Stimulated activated CD4-positive, alpha-beta T cell treated with anti-CD3 and anti-CD28 coated beads, Interleukin-1b, Interleukin-23, amount 100 ng/mL, for 24 hours (primary cell): ENCODE measurements around the gene TIMM23.
"Not testable (repeated sequence)": the region's sequence is repeated elsewhere in the genome, so short reads cannot be mapped to it uniquely, and the experiment has no call there.

ENCODE experiments used
- DNase-seq, 4 experiments: peaks; one replicate each; pipeline ENCODE4 v3.0.0-alpha.2; 2020; ENCODE audit warnings: low read depth in 4 of 4, low spot score in 1 of 4

TIMM23 gene

GRCh38 chr10:45985590-45985989, 13.3 kb downstream of the TIMM23 start:
- not testable (repeated sequence) for DNase-seq

- no peak for DNase-seq
These were observed 25.3 kb downstream of the TIMM23 start for GRCh38 chr10:45997557-45997956.

GRCh38 chr10:45997994-45998763, 25.9 kb downstream of the TIMM23 start:
- DNase-seq = no peak

GRCh38 chr10:45999955-46000354, 27.7 kb downstream of the TIMM23 start:
- DNase-seq = not testable (repeated sequence)

GRCh38 chr10:46000538-46000937, 28.2 kb downstream of the TIMM23 start:
- DNase-seq = no peak

GRCh38 chr10:46001187-46001756, 29.0 kb downstream of the TIMM23 start:
- no peak for DNase-seq

- not testable (repeated sequence) for DNase-seq
These were observed 29.9 kb downstream of the TIMM23 start for GRCh38 chr10:46002189-46002687.

- no peak for DNase-seq
These were observed 30.8 kb downstream of the TIMM23 start for GRCh38 chr10:46002916-46003693.

- DNase-seq = no peak
These were observed 32.7 kb downstream of the TIMM23 start for GRCh38 chr10:46004963-46005362.

GRCh38 chr10:46005383-46005782, 33.1 kb downstream of the TIMM23 start:
- no peak for DNase-seq

- no peak for DNase-seq
These were observed 33.9 kb downstream of the TIMM23 start for GRCh38 chr10:46006219-46006618.

GRCh38 chr10:46012746-46013145, 40.5 kb downstream of the TIMM23 start:
- DNase-seq = no peak

GRCh38 chr10:46014206-46014605, 41.9 kb downstream of the TIMM23 start:
- no peak for DNase-seq

GRCh38 chr10:46014683-46015405, 42.6 kb downstream of the TIMM23 start:
- no peak for DNase-seq

- DNase-seq = no peak
These were observed 43.9 kb downstream of the TIMM23 start for GRCh38 chr10:46016190-46016589.

- no peak for DNase-seq
These were observed 44.5 kb downstream of the TIMM23 start for GRCh38 chr10:46016811-46017210.

GRCh38 chr10:46017733-46018132, 45.4 kb downstream of the TIMM23 start:
- DNase-seq = no peak

- no peak for DNase-seq
These were observed 46.3 kb downstream of the TIMM23 start for GRCh38 chr10:46018453-46019176.

- no peak for DNase-seq
These were observed 46.9 kb downstream of the TIMM23 start for GRCh38 chr10:46019177-46019528.

GRCh38 chr10:46019569-46020343, 47.5 kb downstream of the TIMM23 start:
- DNase-seq = no peak
